ENCODE results near the gene ZNF14. TPM values are rescaled to one million over a fixed set of nuclear protein-coding genes. Genes with fewer than 3 reads are reported as not detected.

ZNF14 gene
- total and polyA plus RNA-seq, 2 donors (not counting 3 experiments of a cell fraction or from before 2014, with no cell fraction given), result 0.65 to 2.6 TPM

GRCh38 chr19:19670070-19670551, 62.8 kb downstream of the ZNF14 start:
- no peak for DNase-seq (ENCODE audit: low read depth, low spot score)
- TF ChIP-seq GATA2 (IDR thresholded peaks at IDR 0.05; ENCODE audit: insufficient read depth, insufficient read length, low read depth, low read length), result no peak
- TF ChIP-seq EZH2 (IDR thresholded peaks at IDR 0.05; ENCODE audit: borderline replicate concordance, low read depth, low read length, severe bottlenecking), result no peak
- TF ChIP-seq POLR2AphosphoS5 (IDR thresholded peaks at IDR 0.05; ENCODE audit: insufficient read depth, low read depth, low read length), result no peak
- TF ChIP-seq MAX (IDR thresholded peaks at IDR 0.05; ENCODE audit: insufficient read depth, insufficient read length), result no peak
- no peak for TF ChIP-seq POLR2A (IDR thresholded peaks at IDR 0.05; ENCODE audit: low read depth, low read length)
- no peak for TF ChIP-seq FOS (IDR thresholded peaks at IDR 0.05; ENCODE audit: borderline replicate concordance, insufficient read depth, low read length)
- no peak for TF ChIP-seq JUN (IDR thresholded peaks at IDR 0.05; ENCODE audit: borderline replicate concordance, insufficient read depth, insufficient read length, low read depth)
- TF ChIP-seq CTCF (IDR thresholded peaks at IDR 0.05; ENCODE audit: extremely low read depth in 1 of 2, insufficient read depth in 1 of 2, low read depth in 1 of 2, low read length in 2 of 2), result no peak
- TF ChIP-seq MYC (IDR thresholded peaks at IDR 0.05; ENCODE audit: low read depth, low read length), result no peak
- Histone ChIP-seq H3K4me3 (replicated peaks in 1 of 3; ENCODE audit: insufficient read depth in 1 of 3, low read depth in 1 of 3, low read length in 3 of 3) (no peak overlapping the region), H4K20me1 (replicated peaks; ENCODE audit: control insufficient read depth, extremely low read depth, insufficient read depth, low read length) (no peaks in the 10 kb centered on the region), H3K4me2 (ENCODE audit: insufficient read depth, low read length) (no peak overlapping the region), H3K27ac (ENCODE audit: insufficient read depth, low read depth, low read length) (no peak overlapping the region), H3K79me2 (ENCODE audit: control insufficient read depth, insufficient read depth, low read length) (peaks cover 6% of the 10 kb centered on the region), H3K4me1 (ENCODE audit: control insufficient read depth, extremely low read depth, insufficient read depth, low read length) (peaks cover 6% of the 10 kb centered on the region), H3K27me3 (ENCODE audit: control insufficient read depth in 2 of 2, insufficient read depth in 2 of 2, low read length in 2 of 2) (no peaks in the 10 kb centered on the region), H3K9ac (replicated peaks; ENCODE audit: extremely low read depth, insufficient read depth, low read length) (no peak overlapping the region), H3K36me3 (ENCODE audit: control insufficient read depth in 2 of 2, extremely low read depth in 1 of 2, insufficient read depth in 2 of 2, low read length in 2 of 2) (no peaks in the 10 kb centered on the region), H3K9me1 (replicated peaks; ENCODE audit: control insufficient read depth, extremely low read depth, insufficient read depth, low read length) (no peaks in the 10 kb centered on the region), H3K9me3 (replicated peaks; ENCODE audit: control insufficient read depth, insufficient read depth, low read length) (no peaks in the 10 kb centered on the region), H2AFZ (ENCODE audit: low read depth, low read length) (no peak overlapping the region)
- no peak for FAIRE-seq
- intact Hi-C loops (cut with micrococcal nuclease), result no loop called here
- ChIA-PET CTCF (no interaction called here), POLR2A (no interaction called here)
- BruUV-seq (replicated peaks), result no TSS peak
- dilution Hi-C loops (cut with MboI; ENCODE audit: extremely low pct_ligation_motif_present, low sequenced_read_pairs), result no loop called here
